Activated CD4-positive, alpha-beta T cell treated with anti-CD3 and anti-CD28 coated beads, Interleukin-2, amount 10 ng/mL, durations not matched to agents 7 days and 5 days (primary cell): ENCODE measurements around the gene KSR2. TPM values are rescaled to one million over a fixed set of nuclear protein-coding genes. Genes with fewer than 3 reads are reported as not detected.

ENCODE experiments used
- CTCF ChIA-PET: fragments of 350-600 bp; sonication (Branson Sonifier 250); formaldehyde crosslinking; loops from one replicate; lab custom pipeline; 2021; ENCODE audit warnings: antibody characterized with exemption; lab: Charles Lee
- POLR2A ChIA-PET: fragments of 350-600 bp; sonication (Branson Sonifier 250); formaldehyde crosslinking; loops from one replicate; lab custom pipeline; 2021; ENCODE audit warnings: antibody characterized with exemption; lab: Charles Lee
- DNase-seq: peaks from one replicate; pipeline ENCODE4 v3.0.0-alpha.2; 2020
- H3K27ac Mint-ChIP-seq: one replicate; pipeline ENCODE4 v1.8.0; 2021; ENCODE audit warnings: mild to moderate bottlenecking, moderate library complexity, mixed read lengths
- H3K27me3 Mint-ChIP-seq: one replicate; pipeline ENCODE4 v1.8.0; 2021; ENCODE audit warnings: mixed read lengths
- H3K36me3 Mint-ChIP-seq: one replicate; pipeline ENCODE4 v1.8.0; 2021; ENCODE audit warnings: low read depth, mixed read lengths
- H3K4me1 Mint-ChIP-seq: one replicate; pipeline ENCODE4 v1.8.0; 2021; ENCODE audit warnings: mixed read lengths
- H3K4me3 Mint-ChIP-seq: one replicate; pipeline ENCODE4 v1.8.0; 2021; ENCODE audit warnings: mild to moderate bottlenecking, moderate library complexity, mixed read lengths
- H3K9me3 Mint-ChIP-seq: one replicate; pipeline ENCODE4 v1.8.0; 2021; ENCODE audit warnings: mixed read lengths
- total RNA-seq, 2 experiments: library from RNA; stranded (reverse); gene quantifications; one replicate each; pipeline ENCODE4 v1.2.3, GENCODE V29; 2021

Gene KSR2
- total RNA-seq, 2 experiments from 2014 or later: 0.04 to 0.15 TPM

GRCh38 chr12:117498880-117499279, 469.9 kb downstream of the KSR2 start:
- POLR2A ChIA-PET: no interaction called here

GRCh38 chr12:117498256-117498655, 470.5 kb downstream of the KSR2 start:
- H3K27ac Mint-ChIP-seq: no peak overlapping the region
- H3K4me1 Mint-ChIP-seq: no peaks in the 10 kb centered on the region
- H3K4me3 Mint-ChIP-seq: no peak overlapping the region
- H3K36me3 Mint-ChIP-seq: no peaks in the 10 kb centered on the region
- POLR2A ChIA-PET: no interaction called here
- CTCF ChIA-PET: no interaction called here
- H3K9me3 Mint-ChIP-seq: no peaks in the 10 kb centered on the region
- H3K27me3 Mint-ChIP-seq: no peaks in the 10 kb centered on the region
- no peak for DNase-seq

More at GRCh38 chr12:117498880-117499279, 469.9 kb downstream of the KSR2 start:
- no peak overlapping the region for H3K4me3 Mint-ChIP-seq
- DNase-seq: no peak
- no peaks in the 10 kb centered on the region for H3K9me3 Mint-ChIP-seq
- CTCF ChIA-PET: no interaction called here
- H3K4me1 Mint-ChIP-seq: no peaks in the 10 kb centered on the region
- H3K27me3 Mint-ChIP-seq: no peaks in the 10 kb centered on the region
- no peaks in the 10 kb centered on the region for H3K36me3 Mint-ChIP-seq
- H3K27ac Mint-ChIP-seq: no peak overlapping the region

- ChIA-PET POLR2A (no interaction called here), CTCF (no interaction called here)
- no peak overlapping the region for H3K27ac Mint-ChIP-seq
- no peaks in the 10 kb centered on the region for H3K27me3 Mint-ChIP-seq
- H3K9me3 Mint-ChIP-seq: no peaks in the 10 kb centered on the region
- DNase-seq: no peak
- no peaks in the 10 kb centered on the region for H3K36me3 Mint-ChIP-seq
- H3K4me3 Mint-ChIP-seq: no peak overlapping the region
- no peaks in the 10 kb centered on the region for H3K4me1 Mint-ChIP-seq
These were observed 471.4 kb downstream of the KSR2 start for GRCh38 chr12:117497407-117497806.

- Mint-ChIP-seq H3K4me3 (no peak overlapping the region), H3K4me1 (no peaks in the 10 kb centered on the region), H3K27me3 (no peaks in the 10 kb centered on the region), H3K27ac (no peak overlapping the region), H3K9me3 (no peaks in the 10 kb centered on the region), H3K36me3 (no peaks in the 10 kb centered on the region)
- ChIA-PET POLR2A (no interaction called here), CTCF (interaction anchor here (0.6 kb wide), 2 partner anchors 491 to 1265 kb away, joined by 3 read pairs; no protein-coding TSS in a partner anchor)
- DNase-seq: no peak
These were observed 473.7 kb downstream of the KSR2 start for GRCh38 chr12:117494833-117495655.

- ChIA-PET CTCF (no interaction called here), POLR2A (no interaction called here)
- Mint-ChIP-seq H3K4me3 (no peak overlapping the region), H3K27ac (no peak overlapping the region), H3K27me3 (no peaks in the 10 kb centered on the region), H3K4me1 (no peaks in the 10 kb centered on the region), H3K9me3 (no peaks in the 10 kb centered on the region), H3K36me3 (no peaks in the 10 kb centered on the region)
- DNase-seq: no peak
These were observed 477.1 kb downstream of the KSR2 start for GRCh38 chr12:117491711-117492110.

GRCh38 chr12:117490130-117490529, 478.7 kb downstream of the KSR2 start:
- DNase-seq: no peak
- Mint-ChIP-seq H3K27ac (no peak overlapping the region), H3K9me3 (no peaks in the 10 kb centered on the region), H3K36me3 (no peaks in the 10 kb centered on the region), H3K4me1 (no peaks in the 10 kb centered on the region), H3K27me3 (no peaks in the 10 kb centered on the region), H3K4me3 (no peak overlapping the region)
- POLR2A ChIA-PET: no interaction called here
- CTCF ChIA-PET: no interaction called here

GRCh38 chr12:117489671-117490070, 479.1 kb downstream of the KSR2 start:
- Mint-ChIP-seq H3K9me3 (no peaks in the 10 kb centered on the region), H3K36me3 (no peaks in the 10 kb centered on the region), H3K27ac (no peak overlapping the region), H3K4me1 (no peaks in the 10 kb centered on the region), H3K4me3 (no peak overlapping the region), H3K27me3 (no peaks in the 10 kb centered on the region)
- CTCF ChIA-PET: no interaction called here
- no peak for DNase-seq
- POLR2A ChIA-PET: no interaction called here

GRCh38 chr12:117486840-117487659, 481.7 kb downstream of the KSR2 start:
- Mint-ChIP-seq H3K36me3 (no peaks in the 10 kb centered on the region), H3K4me3 (no peak overlapping the region), H3K27ac (no peak overlapping the region), H3K4me1 (no peaks in the 10 kb centered on the region), H3K9me3 (no peaks in the 10 kb centered on the region), H3K27me3 (no peaks in the 10 kb centered on the region)
- DNase-seq: no peak
- POLR2A ChIA-PET: no interaction called here
- CTCF ChIA-PET: no interaction called here

- ChIA-PET CTCF (no interaction called here), POLR2A (no interaction called here)
- Mint-ChIP-seq H3K4me3 (no peak overlapping the region), H3K9me3 (no peaks in the 10 kb centered on the region), H3K36me3 (no peaks in the 10 kb centered on the region), H3K27ac (no peak overlapping the region), H3K27me3 (no peaks in the 10 kb centered on the region), H3K4me1 (no peaks in the 10 kb centered on the region)
- DNase-seq: no peak
These were observed 482.6 kb downstream of the KSR2 start for GRCh38 chr12:117485984-117486839.

GRCh38 chr12:117484901-117485300, 483.9 kb downstream of the KSR2 start:
- POLR2A ChIA-PET: no interaction called here

GRCh38 chr12:117483501-117483900, 485.3 kb downstream of the KSR2 start:
- CTCF ChIA-PET: no interaction called here

More at GRCh38 chr12:117484901-117485300, 483.9 kb downstream of the KSR2 start:
- no peaks in the 10 kb centered on the region for H3K4me1 Mint-ChIP-seq
- H3K27me3 Mint-ChIP-seq: no peaks in the 10 kb centered on the region
- H3K4me3 Mint-ChIP-seq: no peak overlapping the region
- no peak overlapping the region for H3K27ac Mint-ChIP-seq
- CTCF ChIA-PET: no interaction called here
- no peaks in the 10 kb centered on the region for H3K9me3 Mint-ChIP-seq
- DNase-seq: no peak
- no peaks in the 10 kb centered on the region for H3K36me3 Mint-ChIP-seq

GRCh38 chr12:117481470-117481869, 487.3 kb downstream of the KSR2 start:
- Mint-ChIP-seq H3K27me3 (no peaks in the 10 kb centered on the region), H3K9me3 (no peaks in the 10 kb centered on the region), H3K4me3 (no peak overlapping the region), H3K27ac (no peak overlapping the region), H3K36me3 (no peaks in the 10 kb centered on the region), H3K4me1 (no peaks in the 10 kb centered on the region)
- ChIA-PET POLR2A (no interaction called here), CTCF (no interaction called here)
- DNase-seq: no peak

More at GRCh38 chr12:117483501-117483900, 485.3 kb downstream of the KSR2 start:
- H3K27ac Mint-ChIP-seq: no peak overlapping the region
- POLR2A ChIA-PET: no interaction called here
- DNase-seq: no peak
- H3K36me3 Mint-ChIP-seq: no peaks in the 10 kb centered on the region
- no peaks in the 10 kb centered on the region for H3K4me1 Mint-ChIP-seq
- no peak overlapping the region for H3K4me3 Mint-ChIP-seq
- H3K27me3 Mint-ChIP-seq: no peaks in the 10 kb centered on the region
- no peaks in the 10 kb centered on the region for H3K9me3 Mint-ChIP-seq
